Central memory CD4-positive, alpha-beta T cell (primary cell): ENCODE measurements around the gene PRKACG.
"Not testable (repeated sequence)": the region's sequence is repeated elsewhere in the genome, so short reads cannot be mapped to it uniquely, and the experiment has no call there.

Experiments used
- DNase-seq: peaks from one replicate; pipeline ENCODE4 v3.0.0; 2022

Gene PRKACG

GRCh38 chr9:69023650-69024049 lies 9.7 kb upstream of the PRKACG start:
- no peak for DNase-seq

GRCh38 chr9:69020301-69021145 lies 6.6 kb upstream of the PRKACG start:
- DNase-seq, result no peak

- DNase-seq, result peak; percentile 62
Measured at GRCh38 chr9:69019808-69020207, 5.9 kb upstream of the PRKACG start.

- DNase-seq, result no peak
Measured at GRCh38 chr9:69018737-69019136, 4.8 kb upstream of the PRKACG start.

GRCh38 chr9:69016191-69017096 lies 2.5 kb upstream of the PRKACG start:
- DNase-seq, result no peak

- DNase-seq, result no peak
Measured at GRCh38 chr9:69013382-69013727, 558 bp downstream of the PRKACG start.

- no peak for DNase-seq
Measured at GRCh38 chr9:69012696-69013381, 1.1 kb downstream of the PRKACG start.

- no peak for DNase-seq
Measured at GRCh38 chr9:69009708-69010107, 4.2 kb downstream of the PRKACG start.

GRCh38 chr9:69004836-69005235 lies 9.1 kb downstream of the PRKACG start:
- no peak for DNase-seq

- no peak for DNase-seq
Measured at GRCh38 chr9:69003051-69003450, 10.9 kb downstream of the PRKACG start.

GRCh38 chr9:69001921-69002320 lies 12.0 kb downstream of the PRKACG start:
- no peak for DNase-seq

- peak; percentile 65 for DNase-seq
Measured at GRCh38 chr9:68999393-69000105, 14.4 kb downstream of the PRKACG start.

GRCh38 chr9:68998812-68999211 lies 15.1 kb downstream of the PRKACG start:
- no peak for DNase-seq

- DNase-seq, result no peak
Measured at GRCh38 chr9:68998385-68998784, 15.5 kb downstream of the PRKACG start.

GRCh38 chr9:68997666-68998065 lies 16.2 kb downstream of the PRKACG start:
- DNase-seq, result no peak

GRCh38 chr9:68996462-68996861 lies 17.5 kb downstream of the PRKACG start:
- DNase-seq, result no peak

- no peak for DNase-seq
Measured at GRCh38 chr9:68995776-68996175, 18.1 kb downstream of the PRKACG start.

- no peak for DNase-seq
Measured at GRCh38 chr9:68991457-68991856, 22.5 kb downstream of the PRKACG start.

GRCh38 chr9:68986949-68987348 lies 27.0 kb downstream of the PRKACG start:
- DNase-seq, result not testable (repeated sequence)

- no peak for DNase-seq
Measured at GRCh38 chr9:68983522-68984424, 30.1 kb downstream of the PRKACG start.

GRCh38 chr9:68983008-68983411 lies 30.9 kb downstream of the PRKACG start:
- no peak for DNase-seq

- DNase-seq, result no peak
Measured at GRCh38 chr9:68981789-68982188, 32.1 kb downstream of the PRKACG start.
